HepG2 (cell line): ENCODE results near the gene IFNLR1. TPM values are rescaled to one million over a fixed set of nuclear protein-coding genes. Genes with fewer than 3 reads are reported as not detected.

ENCODE experiments used
- ADNP ChIP-seq: sonication (generic); formaldehyde crosslinking; IDR thresholded peaks from 2 replicates; pipeline ENCODE4 v1.4.0; 2020; ENCODE audit warnings: missing genetic modification reagents
- BRD4 ChIP-seq: sonication (generic); formaldehyde crosslinking; IDR thresholded peaks from 2 replicates; pipeline ENCODE4 v1.4.0; 2020; ENCODE audit warnings: missing genetic modification reagents
- CBX5 ChIP-seq: sonication (generic); formaldehyde crosslinking; IDR thresholded peaks from 2 replicates; pipeline ENCODE4 v1.4.0; 2020; ENCODE audit warnings: missing genetic modification reagents, borderline replicate concordance
- CC2D1A ChIP-seq: sonication (generic); formaldehyde crosslinking; IDR thresholded peaks from 2 replicates; pipeline ENCODE4 v1.8.1; 2023; ENCODE audit warnings: mild to moderate bottlenecking, missing genetic modification reagents
- DRAP1 ChIP-seq: IDR thresholded peaks from 2 replicates; pipeline ENCODE4 v1.6.1; 2016; ENCODE audit warnings: missing genetic modification reagents, missing compliant biosample characterization
- HOXA5 ChIP-seq: sonication (generic); formaldehyde crosslinking; IDR thresholded peaks from 2 replicates; pipeline ENCODE4 v1.4.0; 2020; ENCODE audit warnings: missing genetic modification reagents
- LCORL ChIP-seq, 2 experiments: fragments of 450-650 bp in 1 of 2; sonication (generic) in 1 of 2; formaldehyde crosslinking in 1 of 2; IDR thresholded peaks; 2 replicates each; pipeline versions ENCODE4 v1.5.0 to v1.6.1; 2017 to 2020; ENCODE audit warnings: antibody characterized with exemption in 1 of 2, missing genetic modification reagents in 1 of 2
- MEF2D ChIP-seq: sonication (generic); formaldehyde crosslinking; IDR thresholded peaks from 2 replicates; pipeline ENCODE4 v1.5.1; 2020; ENCODE audit warnings: mild to moderate bottlenecking, missing genetic modification reagents
- MEIS2 ChIP-seq: sonication (generic); formaldehyde crosslinking; IDR thresholded peaks from 2 replicates; pipeline ENCODE4 v1.9.0; 2021; ENCODE audit warnings: mild to moderate bottlenecking, missing genetic modification reagents
- MIER2 ChIP-seq: IDR thresholded peaks from 2 replicates; pipeline ENCODE4 v1.6.1; 2016; ENCODE audit warnings: missing biosample characterization, missing genetic modification reagents
- MTA1 ChIP-seq: sonication (generic); formaldehyde crosslinking; IDR thresholded peaks from 2 replicates; pipeline ENCODE4 v1.4.0; 2020; ENCODE audit warnings: missing genetic modification reagents, mild to moderate bottlenecking, borderline replicate concordance
- MYC ChIP-seq: sonication (generic); formaldehyde crosslinking; IDR thresholded peaks from 2 replicates; pipeline ENCODE4 v1.9.0; 2021; ENCODE audit warnings: missing genetic modification reagents, borderline replicate concordance
- NR2F6 ChIP-seq, 2 experiments: IDR thresholded peaks; 2 replicates each; pipeline ENCODE4 v1.6.1; 2016; ENCODE audit warnings: antibody characterized with exemption in 1 of 2, mild to moderate bottlenecking in 1 of 2
- POLR2A ChIP-seq, 2 experiments: IDR thresholded peaks; 2 replicates each; pipeline ENCODE4 v1.6.1; 2011; ENCODE audit warnings: low read depth in 2 of 2, low read length in 2 of 2, mild to moderate bottlenecking in 1 of 2, moderate library complexity in 1 of 2; ENCODE audit not compliant: insufficient read depth in 1 of 2
- TBX2 ChIP-seq: sonication (generic); formaldehyde crosslinking; IDR thresholded peaks from 2 replicates; pipeline ENCODE4 v1.5.0; 2020; ENCODE audit warnings: missing genetic modification reagents, mild to moderate bottlenecking, borderline replicate concordance
- ZBTB1 ChIP-seq: sonication (generic); formaldehyde crosslinking; IDR thresholded peaks from 2 replicates; pipeline ENCODE4 v1.4.0; 2020; ENCODE audit warnings: missing genetic modification reagents, borderline replicate concordance
- ZFX ChIP-seq: sonication (generic); formaldehyde crosslinking; IDR thresholded peaks from 2 replicates; pipeline ENCODE4 v1.4.0; 2020; ENCODE audit warnings: mild to moderate bottlenecking, low read depth, missing genetic modification reagents, moderate library complexity
- ZHX1 ChIP-seq: sonication (generic); formaldehyde crosslinking; IDR thresholded peaks from 2 replicates; pipeline ENCODE4 v1.8.1; 2022; ENCODE audit warnings: low read depth, mild to moderate bottlenecking, missing genetic modification reagents
- ZNF331 ChIP-seq: sonication (generic); formaldehyde crosslinking; IDR thresholded peaks from 2 replicates; pipeline ENCODE4 v1.4.0; 2020; ENCODE audit warnings: missing genetic modification reagents
- ZNF512B ChIP-seq: sonication (generic); formaldehyde crosslinking; IDR thresholded peaks from 2 replicates; pipeline ENCODE4 v1.5.1; 2020; ENCODE audit warnings: missing genetic modification reagents, mild to moderate bottlenecking, borderline replicate concordance
- ZNF766 ChIP-seq: sonication (generic); formaldehyde crosslinking; IDR thresholded peaks from 2 replicates; pipeline ENCODE4 v1.5.0; 2020; ENCODE audit warnings: missing genetic modification reagents, borderline replicate concordance
- ZSCAN31 ChIP-seq: sonication (generic); formaldehyde crosslinking; IDR thresholded peaks from 2 replicates; pipeline ENCODE4 v1.5.0; 2020; ENCODE audit warnings: low read depth, mild to moderate bottlenecking, missing genetic modification reagents
- polyA plus RNA-seq, 8 experiments: library from polyadenylated mRNA; depleted of rRNA in 3 of 8; stranded (reverse) in 7 of 8; unstranded in 1 of 8; fragments of >200 nt; fragmentation: Illumina TruSeq in 4 of 8; extraction: Trizol in 4 of 8; gene quantifications; 2 replicates each; pipeline versions ENCODE4 v1.2.1 to v1.2.3, GENCODE V29; 2011 to 2016; ENCODE audit warnings: low read depth in 4 of 8, missing spikeins in 1 of 8, mixed read lengths in 1 of 8; ENCODE audit not compliant: insufficient read depth in 1 of 8
- total RNA-seq, 5 experiments: library from RNA; depleted of rRNA; stranded (reverse); fragments of >200 nt; fragmentation: Illumina TruSeq; extraction: Trizol; gene quantifications; 2 replicates each; pipeline ENCODE4 v1.2.3, GENCODE V29; 2016; ENCODE audit warnings: low read depth in 1 of 5
- TF ChIP-seq, protein P1 (sequence below): sonication (generic); formaldehyde crosslinking; IDR thresholded peaks from 2 replicates; pipeline ENCODE4 v1.4.0; 2020; ENCODE audit warnings: missing genetic modification reagents, borderline replicate concordance

IFNLR1 gene
- total and polyA plus RNA-seq, 2 of the 13 experiments (the other 11 are each of a cell fraction or from before 2014, with no cell fraction given) = 3.8 to 8.5 TPM

DNA sequence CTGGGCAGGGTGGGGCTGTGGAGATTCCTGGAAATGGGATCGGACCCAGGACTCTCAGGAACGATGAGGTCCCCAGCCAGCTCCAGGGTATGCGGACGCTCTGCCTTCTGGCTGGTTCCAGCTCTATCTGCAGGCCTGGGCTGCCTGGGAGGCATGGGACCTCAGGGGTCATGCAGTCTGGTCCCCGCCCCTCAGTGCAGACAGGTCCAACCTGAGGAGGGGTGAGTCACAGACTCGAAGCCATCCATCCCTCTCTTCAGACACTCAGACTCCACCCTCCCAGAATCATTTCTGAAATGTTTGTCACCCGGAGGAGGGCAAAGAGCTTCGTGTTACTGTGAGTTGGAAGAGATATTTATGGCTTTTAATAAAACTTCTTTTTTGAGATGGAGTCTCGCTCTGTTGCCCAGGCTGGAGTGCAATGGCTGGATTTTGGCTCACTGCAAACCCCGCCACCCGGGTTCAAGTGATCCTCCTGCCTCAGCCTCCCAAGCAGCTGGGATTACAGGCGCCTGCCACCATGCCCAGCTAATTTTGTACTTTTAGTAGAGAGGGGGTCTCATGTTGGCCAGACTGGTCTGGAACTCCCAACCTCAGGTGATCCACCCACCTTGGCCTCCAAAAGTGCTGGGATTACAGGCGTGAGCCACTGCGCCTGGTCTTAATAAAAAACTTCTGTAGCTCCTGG lies 69.2 kb downstream of the IFNLR1 start (continued):
- TF ChIP-seq ZHX1 (no peak), ZSCAN31 (no peak), MEIS2 (CRISPR knock-in tag) (peak; percentile 31; the same call in 1 of the 2 replicates), MIER2 (CRISPR knock-in tag) (no peak), MYC (CRISPR knock-in tag) (peak; percentile 28; the same call in 1 of the 2 replicates), POLR2A (IDR thresholded peaks at IDR 0.05; ENCODE audit: insufficient read depth in 1 of 2, low read depth in 2 of 2, low read length in 2 of 2) (peak in 1 of 2 experiments; percentile 54; a peak in 1 of 4 replicates), CC2D1A (no peak), HOXA5 (CRISPR knock-in tag) (0 out of 2 replicates have a peak, but pooled peaks have one; percentile 8), ZNF331 (CRISPR knock-in tag) (no peak), MEF2D (CRISPR knock-in tag) (no peak), CBX5 (CRISPR knock-in tag) (no peak), MTA1 (CRISPR knock-in tag) (no peak), ZNF512B (no peak), ZNF766 (no peak), ADNP (CRISPR knock-in tag) (no peak), LCORL (IDR thresholded peaks at IDR 0.05) (no peak), LCORL (CRISPR knock-in tag; IDR thresholded peaks at IDR 0.05) (peak; percentile 26), BRD4 (CRISPR knock-in tag) (0 out of 2 replicates have a peak, but pooled peaks have one; percentile 17), TBX2 (CRISPR knock-in tag) (no peak), DRAP1 (0 out of 2 replicates have a peak, but pooled peaks have one; percentile 16), ZFX (CRISPR knock-in tag) (peak; percentile 47; the same call in 1 of the 2 replicates), NR2F6 (IDR thresholded peaks at IDR 0.05) (no peak; the same call in 1 of the 2 replicates), NR2F6 (CRISPR knock-in tag; IDR thresholded peaks at IDR 0.05) (peak; percentile 54), ZBTB1 (CRISPR knock-in tag) (no peak)
- TF ChIP-seq, protein P1, sequence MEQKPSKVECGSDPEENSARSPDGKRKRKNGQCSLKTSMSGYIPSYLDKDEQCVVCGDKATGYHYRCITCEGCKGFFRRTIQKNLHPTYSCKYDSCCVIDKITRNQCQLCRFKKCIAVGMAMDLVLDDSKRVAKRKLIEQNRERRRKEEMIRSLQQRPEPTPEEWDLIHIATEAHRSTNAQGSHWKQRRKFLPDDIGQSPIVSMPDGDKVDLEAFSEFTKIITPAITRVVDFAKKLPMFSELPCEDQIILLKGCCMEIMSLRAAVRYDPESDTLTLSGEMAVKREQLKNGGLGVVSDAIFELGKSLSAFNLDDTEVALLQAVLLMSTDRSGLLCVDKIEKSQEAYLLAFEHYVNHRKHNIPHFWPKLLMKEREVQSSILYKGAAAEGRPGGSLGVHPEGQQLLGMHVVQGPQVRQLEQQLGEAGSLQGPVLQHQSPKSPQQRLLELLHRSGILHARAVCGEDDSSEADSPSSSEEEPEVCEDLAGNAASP (CRISPR knock-in tag) = 0 out of 2 replicates have a peak, but pooled peaks have one; percentile 4
